ENCODE measurements around the gene GTF2F2. TPM values are rescaled to one million over a fixed set of nuclear protein-coding genes. Genes with fewer than 3 reads are reported as not detected.

GTF2F2 gene
- total RNA-seq, 1 experiment from 2014 or later = 40.1 TPM

- 0 out of 4 replicates have a peak, but pooled peaks cover 0 to 7% of the 10 kb centered on the region in 2 experiments for H3K36me3 ChIP-seq (ENCODE audit: control insufficient read depth in 1 of 2, insufficient read depth in 2 of 2, low read length in 2 of 2)
- ATAC-seq = no peak
- no peaks in the 10 kb centered on the region for H3K9me2 ChIP-seq (ENCODE audit: insufficient read depth)
- ChIA-PET CTCF (no interaction called here), RAD21 (ENCODE audit: low non-redundant PET in 1 of 2, low total read pairs in 2 of 2, uncharacterized antibody in 2 of 2, unreplicated experiment in 2 of 2) (no interaction called here), POLR2A (no interaction called here)
- H3K4me3 ChIP-seq (replicated peaks in 1 of 2; ENCODE audit: low read depth in 1 of 2, low read length in 2 of 2) = no peak overlapping the region
- BruUV-seq (replicated peaks) = no TSS peak
- no peak for TF ChIP-seq CEBPB (IDR thresholded peaks at IDR 0.05; ENCODE audit: low read depth)
- TF ChIP-seq JUND (IDR thresholded peaks at IDR 0.05) = no peak
- no peak for TF ChIP-seq EZH2phosphoT487 (IDR thresholded peaks at IDR 0.05; ENCODE audit: borderline replicate concordance)
- TF ChIP-seq RAD21 (IDR thresholded peaks at IDR 0.05; ENCODE audit: low read depth) = no peak
- TF ChIP-seq REST (IDR thresholded peaks at IDR 0.05; ENCODE audit: low read depth) = no peak
- no peak for TF ChIP-seq CTCF (IDR thresholded peaks at IDR 0.05 in 2 of 3, conservative IDR thresholded peaks at IDR 0.05 in 1 of 3; ENCODE audit: borderline replicate concordance in 1 of 3, insufficient read depth in 1 of 3, low read depth in 2 of 3, low read length in 2 of 3)
- no peak for TF ChIP-seq MAX (IDR thresholded peaks at IDR 0.05)
- no peak for TF ChIP-seq ZNF274 (IDR thresholded peaks at IDR 0.05; ENCODE audit: low read depth, low read length)
- TF ChIP-seq, protein P1, sequence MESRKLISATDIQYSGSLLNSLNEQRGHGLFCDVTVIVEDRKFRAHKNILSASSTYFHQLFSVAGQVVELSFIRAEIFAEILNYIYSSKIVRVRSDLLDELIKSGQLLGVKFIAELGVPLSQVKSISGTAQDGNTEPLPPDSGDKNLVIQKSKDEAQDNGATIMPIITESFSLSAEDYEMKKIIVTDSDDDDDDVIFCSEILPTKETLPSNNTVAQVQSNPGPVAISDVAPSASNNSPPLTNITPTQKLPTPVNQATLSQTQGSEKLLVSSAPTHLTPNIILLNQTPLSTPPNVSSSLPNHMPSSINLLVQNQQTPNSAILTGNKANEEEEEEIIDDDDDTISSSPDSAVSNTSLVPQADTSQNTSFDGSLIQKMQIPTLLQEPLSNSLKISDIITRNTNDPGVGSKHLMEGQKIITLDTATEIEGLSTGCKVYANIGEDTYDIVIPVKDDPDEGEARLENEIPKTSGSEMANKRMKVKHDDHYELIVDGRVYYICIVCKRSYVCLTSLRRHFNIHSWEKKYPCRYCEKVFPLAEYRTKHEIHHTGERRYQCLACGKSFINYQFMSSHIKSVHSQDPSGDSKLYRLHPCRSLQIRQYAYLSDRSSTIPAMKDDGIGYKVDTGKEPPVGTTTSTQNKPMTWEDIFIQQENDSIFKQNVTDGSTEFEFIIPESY (IDR thresholded peaks at IDR 0.05; ENCODE audit: extremely low read depth, insufficient replicate concordance, low read length) = no peak
- TF ChIP-seq ELF1 (IDR thresholded peaks at IDR 0.05; ENCODE audit: borderline replicate concordance, low read depth) = no peak
- TF ChIP-seq TCF7L2 (IDR thresholded peaks at IDR 0.05; ENCODE audit: borderline replicate concordance, extremely low read depth, insufficient read depth, insufficient read length) = no peak
- TF ChIP-seq ZFX (IDR thresholded peaks at IDR 0.05) = no peak
- TF ChIP-seq EGR1 (IDR thresholded peaks at IDR 0.05; ENCODE audit: low read depth) = no peak
- TF ChIP-seq POLR2AphosphoS5 (IDR thresholded peaks at IDR 0.05; ENCODE audit: low read depth, low read length) = no peak
- no peak for TF ChIP-seq FOSL1 (IDR thresholded peaks at IDR 0.05; ENCODE audit: low read depth)
- TF ChIP-seq ATF3 (IDR thresholded peaks at IDR 0.05) = no peak
- TF ChIP-seq POLR2A (IDR thresholded peaks at IDR 0.05; ENCODE audit: borderline replicate concordance, extremely low read depth, insufficient read depth, insufficient read length) = no peak
- no peak for TF ChIP-seq CBX3 (IDR thresholded peaks at IDR 0.05; ENCODE audit: low read depth)
- TF ChIP-seq EZH2 (IDR thresholded peaks at IDR 0.05) = no peak
- TF ChIP-seq SP1 (IDR thresholded peaks at IDR 0.05; ENCODE audit: low read depth) = no peak
- intact Hi-C loops (cut with micrococcal nuclease) = no loop called here
- peaks cover 19 to 25% of the 10 kb centered on the region in 2 experiments for H3K4me1 ChIP-seq (ENCODE audit: control insufficient read depth in 1 of 2, insufficient read depth in 2 of 2, low read length in 2 of 2)
- H3K27me3 ChIP-seq (ENCODE audit: insufficient read depth, low read length) = no peaks in the 10 kb centered on the region
- no peak overlapping the region for H3K27ac ChIP-seq (ENCODE audit: low read depth, low read length)
- H3K79me2 ChIP-seq (ENCODE audit: insufficient read depth, low read length) = peaks cover 72% of the 10 kb centered on the region
- DNase-seq (ENCODE audit: low read depth, low spot score) = no peak
- H3K4me2 ChIP-seq (ENCODE audit: low read length) = no peak overlapping the region
- H2AFZ ChIP-seq (ENCODE audit: low read depth, low read length, poor library complexity, severe bottlenecking) = no peak overlapping the region
- H3K9ac ChIP-seq (ENCODE audit: low read length) = no peak overlapping the region
- no peaks in the 10 kb centered on the region for H3K9me3 ChIP-seq (ENCODE audit: control insufficient read depth in 1 of 2, insufficient read depth in 1 of 2, low read depth in 1 of 2, low read length in 2 of 2)
- 0 out of 2 replicates have a peak, but pooled peaks cover 4% of the 10 kb centered on the region for H4K20me1 ChIP-seq (ENCODE audit: insufficient read depth)
Measured at GRCh38 chr13:45174478-45174877, 54.2 kb downstream of the GTF2F2 start.

Measured in HCT116 (cell line).